Thyroid gland (tissue), 4 donors: ENCODE measurements around the gene MDM2.

Experiments used
- POLR2A ChIP-seq, 2 donors: fragments of 450-650 bp; IDR thresholded peaks; one replicate each; pipeline ENCODE4 v1.6.1; 2017; ENCODE audit warnings: antibody characterized with exemption in 2 of 2, mild to moderate bottlenecking in 2 of 2, moderate library complexity in 1 of 2
- TF ChIP-seq, protein P1 (sequence below), 6 experiments: fragments of 200-600 bp in 3 of 6; fragments of 450-650 bp in 3 of 6; sonication (generic) in 3 of 6; IDR thresholded peaks; one replicate each; pipeline ENCODE4 v1.5.1; 2016 to 2019; ENCODE audit warnings: antibody characterized with exemption in 6 of 6, mild to moderate bottlenecking in 2 of 6, inconsistent platforms in 1 of 6, moderate library complexity in 1 of 6

GRCh38 chr12:68815232-68815927, 7.4 kb downstream of the MDM2 start:
- TF ChIP-seq, protein P1, sequence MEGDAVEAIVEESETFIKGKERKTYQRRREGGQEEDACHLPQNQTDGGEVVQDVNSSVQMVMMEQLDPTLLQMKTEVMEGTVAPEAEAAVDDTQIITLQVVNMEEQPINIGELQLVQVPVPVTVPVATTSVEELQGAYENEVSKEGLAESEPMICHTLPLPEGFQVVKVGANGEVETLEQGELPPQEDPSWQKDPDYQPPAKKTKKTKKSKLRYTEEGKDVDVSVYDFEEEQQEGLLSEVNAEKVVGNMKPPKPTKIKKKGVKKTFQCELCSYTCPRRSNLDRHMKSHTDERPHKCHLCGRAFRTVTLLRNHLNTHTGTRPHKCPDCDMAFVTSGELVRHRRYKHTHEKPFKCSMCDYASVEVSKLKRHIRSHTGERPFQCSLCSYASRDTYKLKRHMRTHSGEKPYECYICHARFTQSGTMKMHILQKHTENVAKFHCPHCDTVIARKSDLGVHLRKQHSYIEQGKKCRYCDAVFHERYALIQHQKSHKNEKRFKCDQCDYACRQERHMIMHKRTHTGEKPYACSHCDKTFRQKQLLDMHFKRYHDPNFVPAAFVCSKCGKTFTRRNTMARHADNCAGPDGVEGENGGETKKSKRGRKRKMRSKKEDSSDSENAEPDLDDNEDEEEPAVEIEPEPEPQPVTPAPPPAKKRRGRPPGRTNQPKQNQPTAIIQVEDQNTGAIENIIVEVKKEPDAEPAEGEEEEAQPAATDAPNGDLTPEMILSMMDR (IDR thresholded peaks at IDR 0.05) = no peak
- TF ChIP-seq POLR2A (IDR thresholded peaks at IDR 0.05) = no peak
